ENCODE results near the gene PKDCC. TPM values are rescaled to one million over a fixed set of nuclear protein-coding genes. Genes with fewer than 3 reads are reported as not detected.

Gene PKDCC
- total RNA-seq, 1 experiment from 2014 or later, result not detected

GRCh38 chr2:42028571-42029148 lies 19.2 kb upstream of the PKDCC start:
- Histone ChIP-seq H3K36me3 (ENCODE audit: insufficient read depth, low read length) (no peaks in the 10 kb centered on the region), H3K9me3 (ENCODE audit: low read length) (no peaks in the 10 kb centered on the region), H3K27ac (ENCODE audit: low read length) (no peak overlapping the region), H3K79me2 (ENCODE audit: low read length) (no peaks in the 10 kb centered on the region), H3K4me2 (ENCODE audit: low read depth, low read length, poor library complexity, severe bottlenecking) (no peak overlapping the region), H4K20me1 (ENCODE audit: insufficient read depth, low read depth, low read length) (no peaks in the 10 kb centered on the region), H2AFZ (ENCODE audit: low read length) (no peak overlapping the region), H3K4me1 (ENCODE audit: low read length) (no peaks in the 10 kb centered on the region), H3K9ac (ENCODE audit: low read length) (no peak overlapping the region), H3K9me2 (replicated peaks; ENCODE audit: insufficient read depth, low read length) (no peaks in the 10 kb centered on the region), H3K27me3 (ENCODE audit: low read length) (no peaks in the 10 kb centered on the region), H3K4me3 (ENCODE audit: low read length) (no peak overlapping the region)
- no peak for DNase-seq

GRCh38 chr2:42029171-42029570 lies 18.6 kb upstream of the PKDCC start:
- Histone ChIP-seq H3K79me2 (ENCODE audit: low read length) (no peaks in the 10 kb centered on the region), H3K27me3 (ENCODE audit: low read length) (no peaks in the 10 kb centered on the region), H3K9ac (ENCODE audit: low read length) (no peak overlapping the region), H3K4me3 (ENCODE audit: low read length) (no peak overlapping the region), H2AFZ (ENCODE audit: low read length) (no peak overlapping the region), H3K9me3 (ENCODE audit: low read length) (no peaks in the 10 kb centered on the region), H4K20me1 (ENCODE audit: insufficient read depth, low read depth, low read length) (no peaks in the 10 kb centered on the region), H3K36me3 (ENCODE audit: insufficient read depth, low read length) (no peaks in the 10 kb centered on the region), H3K4me2 (ENCODE audit: low read depth, low read length, poor library complexity, severe bottlenecking) (no peak overlapping the region), H3K27ac (ENCODE audit: low read length) (no peak overlapping the region), H3K9me2 (replicated peaks; ENCODE audit: insufficient read depth, low read length) (no peaks in the 10 kb centered on the region), H3K4me1 (ENCODE audit: low read length) (no peaks in the 10 kb centered on the region)
- DNase-seq, result no peak

GRCh38 chr2:42029639-42030199 lies 18.1 kb upstream of the PKDCC start:
- Histone ChIP-seq H3K9ac (ENCODE audit: low read length) (no peak overlapping the region), H3K4me1 (ENCODE audit: low read length) (no peaks in the 10 kb centered on the region), H3K9me3 (ENCODE audit: low read length) (no peaks in the 10 kb centered on the region), H3K27ac (ENCODE audit: low read length) (no peak overlapping the region), H3K4me2 (ENCODE audit: low read depth, low read length, poor library complexity, severe bottlenecking) (no peak overlapping the region), H3K4me3 (ENCODE audit: low read length) (no peak overlapping the region), H3K79me2 (ENCODE audit: low read length) (no peaks in the 10 kb centered on the region), H2AFZ (ENCODE audit: low read length) (no peak overlapping the region), H4K20me1 (ENCODE audit: insufficient read depth, low read depth, low read length) (no peaks in the 10 kb centered on the region), H3K36me3 (ENCODE audit: insufficient read depth, low read length) (no peaks in the 10 kb centered on the region), H3K9me2 (replicated peaks; ENCODE audit: insufficient read depth, low read length) (no peaks in the 10 kb centered on the region), H3K27me3 (ENCODE audit: low read length) (no peaks in the 10 kb centered on the region)
- DNase-seq, result no peak

- Histone ChIP-seq H3K9me3 (ENCODE audit: low read length) (no peaks in the 10 kb centered on the region), H3K27me3 (ENCODE audit: low read length) (no peaks in the 10 kb centered on the region), H3K4me1 (ENCODE audit: low read length) (no peaks in the 10 kb centered on the region), H3K9me2 (replicated peaks; ENCODE audit: insufficient read depth, low read length) (no peaks in the 10 kb centered on the region), H3K27ac (ENCODE audit: low read length) (no peak overlapping the region), H3K79me2 (ENCODE audit: low read length) (no peaks in the 10 kb centered on the region), H3K9ac (ENCODE audit: low read length) (no peak overlapping the region), H3K4me2 (ENCODE audit: low read depth, low read length, poor library complexity, severe bottlenecking) (no peak overlapping the region), H3K36me3 (ENCODE audit: insufficient read depth, low read length) (no peaks in the 10 kb centered on the region), H3K4me3 (ENCODE audit: low read length) (no peak overlapping the region), H4K20me1 (ENCODE audit: insufficient read depth, low read depth, low read length) (no peaks in the 10 kb centered on the region), H2AFZ (ENCODE audit: low read length) (no peak overlapping the region)
- DNase-seq, result no peak
Observed at GRCh38 chr2:42030200-42030759, 17.5 kb upstream of the PKDCC start.

- H3K27me3 ChIP-seq (ENCODE audit: low read length), result no peaks in the 10 kb centered on the region
- H3K4me3 ChIP-seq (ENCODE audit: low read length), result no peak overlapping the region
- H3K36me3 ChIP-seq (ENCODE audit: insufficient read depth, low read length), result no peaks in the 10 kb centered on the region
- no peak overlapping the region for H2AFZ ChIP-seq (ENCODE audit: low read length)
- no peak for DNase-seq
- no peaks in the 10 kb centered on the region for H3K9me2 ChIP-seq (replicated peaks; ENCODE audit: insufficient read depth, low read length)
- no peak overlapping the region for H3K27ac ChIP-seq (ENCODE audit: low read length)
- H3K9ac ChIP-seq (ENCODE audit: low read length), result no peak overlapping the region
- H3K79me2 ChIP-seq (ENCODE audit: low read length), result no peaks in the 10 kb centered on the region
- H3K4me2 ChIP-seq (ENCODE audit: low read depth, low read length, poor library complexity, severe bottlenecking), result no peak overlapping the region
- H3K4me1 ChIP-seq (ENCODE audit: low read length), result no peaks in the 10 kb centered on the region
- H4K20me1 ChIP-seq (ENCODE audit: insufficient read depth, low read depth, low read length), result no peaks in the 10 kb centered on the region
- H3K9me3 ChIP-seq (ENCODE audit: low read length), result no peaks in the 10 kb centered on the region
Observed at GRCh38 chr2:42030829-42031228, 17.0 kb upstream of the PKDCC start.

GRCh38 chr2:42031281-42032223 lies 16.3 kb upstream of the PKDCC start:
- no peak for DNase-seq

GRCh38 chr2:42032224-42032620 lies 15.6 kb upstream of the PKDCC start:
- H3K27ac ChIP-seq (ENCODE audit: low read length), result no peak overlapping the region
- H2AFZ ChIP-seq (ENCODE audit: low read length), result no peak overlapping the region
- no peaks in the 10 kb centered on the region for H3K36me3 ChIP-seq (ENCODE audit: insufficient read depth, low read length)
- no peak overlapping the region for H3K4me2 ChIP-seq (ENCODE audit: low read depth, low read length, poor library complexity, severe bottlenecking)
- no peaks in the 10 kb centered on the region for H3K27me3 ChIP-seq (ENCODE audit: low read length)
- no peak overlapping the region for H3K9ac ChIP-seq (ENCODE audit: low read length)
- H4K20me1 ChIP-seq (ENCODE audit: insufficient read depth, low read depth, low read length), result no peaks in the 10 kb centered on the region
- DNase-seq, result no peak
- H3K9me3 ChIP-seq (ENCODE audit: low read length), result no peaks in the 10 kb centered on the region
- no peaks in the 10 kb centered on the region for H3K4me1 ChIP-seq (ENCODE audit: low read length)
- H3K4me3 ChIP-seq (ENCODE audit: low read length), result no peak overlapping the region
- no peaks in the 10 kb centered on the region for H3K9me2 ChIP-seq (replicated peaks; ENCODE audit: insufficient read depth, low read length)
- no peaks in the 10 kb centered on the region for H3K79me2 ChIP-seq (ENCODE audit: low read length)

More at GRCh38 chr2:42031281-42032223, 16.3 kb upstream of the PKDCC start:
- Histone ChIP-seq H3K27ac (ENCODE audit: low read length) (no peak overlapping the region), H3K9me2 (replicated peaks; ENCODE audit: insufficient read depth, low read length) (no peaks in the 10 kb centered on the region), H3K4me1 (ENCODE audit: low read length) (no peaks in the 10 kb centered on the region), H2AFZ (ENCODE audit: low read length) (no peak overlapping the region), H3K27me3 (ENCODE audit: low read length) (no peaks in the 10 kb centered on the region), H4K20me1 (ENCODE audit: insufficient read depth, low read depth, low read length) (no peaks in the 10 kb centered on the region), H3K4me3 (ENCODE audit: low read length) (no peak overlapping the region), H3K9ac (ENCODE audit: low read length) (no peak overlapping the region), H3K9me3 (ENCODE audit: low read length) (no peaks in the 10 kb centered on the region), H3K79me2 (ENCODE audit: low read length) (no peaks in the 10 kb centered on the region), H3K36me3 (ENCODE audit: insufficient read depth, low read length) (no peaks in the 10 kb centered on the region), H3K4me2 (ENCODE audit: low read depth, low read length, poor library complexity, severe bottlenecking) (no peak overlapping the region)

GRCh38 chr2:42032745-42033144 lies 15.1 kb upstream of the PKDCC start:
- no peak overlapping the region for H3K4me3 ChIP-seq (ENCODE audit: low read length)
- H3K9me2 ChIP-seq (replicated peaks; ENCODE audit: insufficient read depth, low read length), result no peaks in the 10 kb centered on the region
- no peaks in the 10 kb centered on the region for H3K36me3 ChIP-seq (ENCODE audit: insufficient read depth, low read length)
- no peak overlapping the region for H3K27ac ChIP-seq (ENCODE audit: low read length)
- H3K9ac ChIP-seq (ENCODE audit: low read length), result no peak overlapping the region
- H3K9me3 ChIP-seq (ENCODE audit: low read length), result no peaks in the 10 kb centered on the region
- H4K20me1 ChIP-seq (ENCODE audit: insufficient read depth, low read depth, low read length), result no peaks in the 10 kb centered on the region
- H3K4me1 ChIP-seq (ENCODE audit: low read length), result no peaks in the 10 kb centered on the region
- no peaks in the 10 kb centered on the region for H3K79me2 ChIP-seq (ENCODE audit: low read length)
- no peak overlapping the region for H2AFZ ChIP-seq (ENCODE audit: low read length)
- H3K27me3 ChIP-seq (ENCODE audit: low read length), result no peaks in the 10 kb centered on the region
- no peak for DNase-seq
- H3K4me2 ChIP-seq (ENCODE audit: low read depth, low read length, poor library complexity, severe bottlenecking), result no peak overlapping the region

Measured in Karpas-422 (cell line).